GM19239 (cell line): ENCODE results near the gene EZH1.
A peak's percentile ranks its signal among the peaks of the same experiment; 100 is the strongest.

Experiments used
- DNase-seq: peaks from one replicate; pipeline ENCODE4 v3.0.0; 2011; ENCODE audit warnings: low spot score; ENCODE audit not compliant: insufficient read length
- FAIRE-seq: peaks from 2 replicates; lab custom pipeline; 2011; peaks lifted over from hg19 to GRCh38; lab: Jason Lieb, UNC

The EZH1 gene

GRCh38 chr17:42725143-42725542 lies 19.7 kb downstream of the EZH1 start:
- no peak for FAIRE-seq
- no peak for DNase-seq

GRCh38 chr17:42723636-42724035 lies 21.2 kb downstream of the EZH1 start:
- FAIRE-seq (no peak), DNase-seq (no peak)

GRCh38 chr17:42720996-42721583 lies 23.8 kb downstream of the EZH1 start:
- peak; percentile 43 for DNase-seq
- peak; percentile 87 for FAIRE-seq

GRCh38 chr17:42709561-42709960 lies 35.3 kb downstream of the EZH1 start:
- DNase-seq = no peak
- FAIRE-seq = no peak

- DNase-seq (no peak), FAIRE-seq (no peak)
These were observed 36.3 kb downstream of the EZH1 start for GRCh38 chr17:42708588-42708987.

GRCh38 chr17:42706732-42707131 lies 38.1 kb downstream of the EZH1 start:
- FAIRE-seq = no peak

GRCh38 chr17:42704837-42705494 lies 39.9 kb downstream of the EZH1 start:
- FAIRE-seq (peak; percentile 91), DNase-seq (no peak)

More at GRCh38 chr17:42706732-42707131, 38.1 kb downstream of the EZH1 start:
- DNase-seq = no peak

GRCh38 chr17:42704490-42704836 lies 40.4 kb downstream of the EZH1 start:
- FAIRE-seq = no peak
- no peak for DNase-seq

GRCh38 chr17:42702446-42702845 lies 42.4 kb downstream of the EZH1 start:
- FAIRE-seq = peak; percentile 49
- DNase-seq = no peak

- DNase-seq = no peak
- FAIRE-seq = no peak
These were observed 44.1 kb downstream of the EZH1 start for GRCh38 chr17:42700586-42701289.

GRCh38 chr17:42699415-42699740 lies 45.5 kb downstream of the EZH1 start:
- DNase-seq = no peak
- no peak for FAIRE-seq

GRCh38 chr17:42698736-42699414 lies 46.0 kb downstream of the EZH1 start:
- FAIRE-seq = no peak
- DNase-seq = no peak

GRCh38 chr17:42697108-42697811 lies 47.6 kb downstream of the EZH1 start:
- DNase-seq = no peak

GRCh38 chr17:42695500-42695899 lies 49.3 kb downstream of the EZH1 start:
- FAIRE-seq = no peak
- DNase-seq = no peak

More at GRCh38 chr17:42697108-42697811, 47.6 kb downstream of the EZH1 start:
- no peak for FAIRE-seq

GRCh38 chr17:42694524-42694923 lies 50.3 kb downstream of the EZH1 start:
- no peak for DNase-seq
- FAIRE-seq = no peak

GRCh38 chr17:42692489-42692888 lies 52.4 kb downstream of the EZH1 start:
- FAIRE-seq (no peak), DNase-seq (no peak)

GRCh38 chr17:42691021-42691545 lies 53.8 kb downstream of the EZH1 start:
- FAIRE-seq = no peak
- no peak for DNase-seq

GRCh38 chr17:42690596-42690995 lies 54.2 kb downstream of the EZH1 start:
- FAIRE-seq (no peak), DNase-seq (no peak)

- no peak for FAIRE-seq
- no peak for DNase-seq
These were observed 57.0 kb downstream of the EZH1 start for GRCh38 chr17:42687707-42688320.
